Mucosa of rectum (tissue), 2 donors: ENCODE measurements around the gene RIN3.

Experiments used
- H3K27ac ChIP-seq, 2 donors: one replicate each; pipeline ENCODE4 v1.7.0; 2013; ENCODE audit warnings: inconsistent platforms in 2 of 2, low read depth in 2 of 2, low read length in 2 of 2
- H3K27me3 ChIP-seq, 2 donors: one replicate each; pipeline ENCODE4 v1.7.0; 2013; ENCODE audit warnings: low read length in 2 of 2; ENCODE audit not compliant: control insufficient read depth in 2 of 2, insufficient read depth in 2 of 2
- H3K36me3 ChIP-seq, 2 donors: one replicate each; pipeline ENCODE4 v1.7.0; 2013; ENCODE audit warnings: low read length in 2 of 2; ENCODE audit not compliant: control insufficient read depth in 2 of 2, insufficient read depth in 2 of 2
- H3K4me1 ChIP-seq, 2 donors: one replicate each; pipeline ENCODE4 v1.7.0; 2013; ENCODE audit warnings: low read length in 2 of 2, mild to moderate bottlenecking in 1 of 2; ENCODE audit not compliant: control insufficient read depth in 2 of 2, insufficient read depth in 2 of 2
- H3K4me3 ChIP-seq, 2 donors: one replicate each; pipeline ENCODE4 v1.7.0; 2013; ENCODE audit warnings: low read length in 2 of 2
- H3K9ac ChIP-seq, 2 donors: one replicate each; pipeline ENCODE4 v1.7.0; 2013; ENCODE audit warnings: low read length in 2 of 2, low read depth in 1 of 2, mild to moderate bottlenecking in 1 of 2
- H3K9me3 ChIP-seq, 2 donors: one replicate each; pipeline ENCODE4 v1.7.0; 2013; ENCODE audit warnings: low read length in 2 of 2; ENCODE audit not compliant: control insufficient read depth in 2 of 2
- donor health status: healthy.
- donor health status: Normal muscosa, but diverticular disease.

The RIN3 gene

DNA sequence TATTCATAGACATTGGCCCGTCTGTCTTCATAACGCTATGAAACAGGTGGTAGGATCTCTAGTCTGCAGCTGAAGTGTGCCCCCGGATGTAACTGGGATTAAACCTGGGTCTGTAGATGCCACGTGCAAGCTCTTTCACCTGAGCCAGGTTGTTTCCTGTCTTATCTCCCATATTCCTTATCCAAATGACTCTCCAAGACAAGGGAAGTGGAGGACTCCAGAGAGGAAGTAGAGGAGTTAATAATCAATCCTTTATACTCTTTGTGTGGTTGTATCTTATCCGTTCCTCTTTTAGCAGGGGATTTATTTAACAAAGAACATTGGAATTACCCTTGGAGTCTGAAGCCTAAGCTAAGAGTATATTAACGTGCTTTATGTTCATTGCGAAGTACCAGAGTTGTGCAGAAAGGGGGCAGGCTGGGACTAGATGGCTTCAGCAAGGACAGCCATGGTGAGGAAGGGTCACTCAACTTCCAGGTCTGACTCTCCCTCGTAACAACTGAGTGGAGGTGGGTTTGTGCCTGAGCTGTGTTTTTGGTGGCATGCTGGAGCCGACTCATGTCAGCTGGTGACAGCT lies 82.8 kb downstream of the RIN3 start:
- Histone ChIP-seq H3K27me3 (no peaks in the 10 kb centered on the region), H3K4me1 (peaks cover 0 to 3% of the 10 kb centered on the region in 2 donors), H3K4me3 (no peak overlapping the region), H3K9me3 (no peaks in the 10 kb centered on the region), H3K9ac (no peak overlapping the region), H3K27ac (no peak overlapping the region), H3K36me3 (no peaks in the 10 kb centered on the region)

DNA sequence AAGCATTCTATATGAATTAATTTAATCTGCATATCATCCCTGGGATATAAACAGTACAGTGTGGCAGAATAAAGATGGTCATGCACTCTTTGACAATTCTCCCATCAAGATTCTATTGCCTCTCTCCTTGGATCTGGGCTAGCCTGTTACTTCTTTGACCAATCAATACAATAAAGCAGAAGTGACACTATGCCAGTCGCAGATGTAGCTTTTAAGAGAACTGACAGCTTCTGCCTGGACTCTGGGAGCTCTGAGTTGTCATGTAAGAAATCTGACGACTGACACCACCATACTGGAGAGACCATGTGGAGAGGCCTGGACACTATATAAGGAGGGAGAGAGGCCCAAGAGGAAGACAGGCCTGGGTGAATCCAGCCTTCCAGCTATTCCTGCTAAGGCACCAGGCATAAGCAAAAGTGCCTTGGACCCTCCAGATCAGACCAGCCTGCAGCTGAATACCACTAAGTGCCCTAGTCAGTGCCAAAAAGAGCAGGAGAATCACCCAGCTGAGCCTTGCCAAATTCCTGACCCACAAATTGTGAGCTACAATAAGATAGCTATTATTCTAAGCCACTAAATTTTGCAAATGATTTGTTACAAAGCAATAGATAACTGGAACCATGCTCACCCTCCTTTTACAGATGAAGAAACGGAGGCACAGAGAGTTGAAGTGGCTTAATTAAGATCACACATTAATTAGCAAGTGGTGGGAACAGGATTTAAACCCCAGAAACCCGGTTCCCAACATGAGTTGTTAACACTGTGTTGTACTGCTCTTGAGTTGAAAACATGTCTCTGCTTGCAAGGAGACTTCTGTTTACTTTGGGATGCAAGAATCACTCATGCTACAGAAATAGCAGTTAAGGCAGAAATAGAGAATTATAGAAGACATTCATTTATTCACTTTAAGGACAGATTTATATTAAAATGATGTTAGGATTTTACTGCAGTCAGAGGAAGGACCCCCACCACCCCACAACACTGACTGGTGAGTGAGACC lies 84.6 kb downstream of the RIN3 start:
- Histone ChIP-seq H3K27me3 (no peaks in the 10 kb centered on the region), H3K4me1 (peaks cover 0 to 3% of the 10 kb centered on the region in 2 donors), H3K9me3 (no peaks in the 10 kb centered on the region), H3K4me3 (no peak overlapping the region), H3K36me3 (no peaks in the 10 kb centered on the region), H3K27ac (no peak overlapping the region), H3K9ac (no peak overlapping the region)

DNA sequence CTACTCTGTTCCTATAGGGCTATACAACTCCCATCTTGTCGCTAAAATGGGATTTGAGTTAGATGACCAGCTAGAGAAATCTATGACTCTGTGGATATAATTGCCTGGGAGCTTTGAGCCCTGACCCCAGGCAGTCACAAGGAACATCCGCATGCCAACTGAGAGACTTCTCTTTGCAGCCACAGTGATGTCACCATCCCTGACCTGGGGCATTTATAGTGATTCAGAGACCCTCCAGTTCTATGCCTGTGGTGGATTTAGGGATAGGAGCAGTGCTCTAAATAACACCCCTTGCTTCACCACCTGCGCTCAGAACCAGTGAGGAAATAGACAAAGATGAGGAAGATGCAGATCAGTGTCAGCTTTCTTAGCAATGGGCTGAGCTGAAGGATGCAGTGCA lies 86.2 kb downstream of the RIN3 start:
- H3K36me3 ChIP-seq = no peaks in the 10 kb centered on the region
- H3K27me3 ChIP-seq = no peaks in the 10 kb centered on the region
- H3K4me3 ChIP-seq = no peak overlapping the region
- H3K9me3 ChIP-seq = no peaks in the 10 kb centered on the region
- no peak overlapping the region for H3K27ac ChIP-seq
- H3K4me1 ChIP-seq = peaks cover 0 to 3% of the 10 kb centered on the region in 2 donors
- H3K9ac ChIP-seq = no peak overlapping the region

DNA sequence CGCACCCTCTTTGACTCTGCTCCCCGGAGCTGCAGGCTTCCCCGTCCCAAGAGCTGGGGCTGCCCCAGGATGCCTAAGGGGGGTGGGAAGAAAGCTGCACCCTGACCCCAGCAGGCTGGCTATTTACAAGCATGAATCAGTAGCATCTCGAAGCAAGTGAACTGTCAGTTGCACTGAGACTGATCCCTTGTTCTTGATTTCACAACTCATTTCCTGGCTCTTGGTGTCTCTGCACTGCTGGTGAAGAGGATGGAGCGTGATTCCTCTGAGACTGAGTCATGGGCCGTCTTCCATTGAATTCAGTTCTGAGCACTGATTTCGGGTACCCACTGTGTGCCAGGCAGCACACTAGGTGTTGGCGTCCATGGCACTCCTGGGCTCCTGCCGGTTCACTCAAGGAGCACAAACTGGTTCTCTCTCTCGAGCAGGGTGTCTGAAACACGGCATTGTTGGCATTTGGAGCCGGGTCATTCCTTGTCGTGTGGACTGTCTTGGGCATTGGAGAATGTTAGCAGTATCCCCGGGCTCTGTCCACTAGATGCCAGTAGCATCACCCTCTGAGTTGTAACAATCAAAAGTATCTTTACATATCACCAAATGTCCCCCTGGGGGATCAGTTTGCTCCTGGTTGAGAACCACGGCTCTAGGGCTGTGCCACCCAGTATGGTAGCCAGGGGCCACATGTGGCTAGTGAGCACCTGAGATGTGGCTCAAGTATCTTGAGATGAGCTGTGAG lies 86.9 kb downstream of the RIN3 start:
- Histone ChIP-seq H3K27me3 (no peaks in the 10 kb centered on the region), H3K4me3 (no peak overlapping the region), H3K9me3 (no peaks in the 10 kb centered on the region), H3K27ac (no peak overlapping the region), H3K36me3 (no peaks in the 10 kb centered on the region), H3K4me1 (peaks cover 0 to 3% of the 10 kb centered on the region in 2 donors), H3K9ac (no peak overlapping the region)

DNA sequence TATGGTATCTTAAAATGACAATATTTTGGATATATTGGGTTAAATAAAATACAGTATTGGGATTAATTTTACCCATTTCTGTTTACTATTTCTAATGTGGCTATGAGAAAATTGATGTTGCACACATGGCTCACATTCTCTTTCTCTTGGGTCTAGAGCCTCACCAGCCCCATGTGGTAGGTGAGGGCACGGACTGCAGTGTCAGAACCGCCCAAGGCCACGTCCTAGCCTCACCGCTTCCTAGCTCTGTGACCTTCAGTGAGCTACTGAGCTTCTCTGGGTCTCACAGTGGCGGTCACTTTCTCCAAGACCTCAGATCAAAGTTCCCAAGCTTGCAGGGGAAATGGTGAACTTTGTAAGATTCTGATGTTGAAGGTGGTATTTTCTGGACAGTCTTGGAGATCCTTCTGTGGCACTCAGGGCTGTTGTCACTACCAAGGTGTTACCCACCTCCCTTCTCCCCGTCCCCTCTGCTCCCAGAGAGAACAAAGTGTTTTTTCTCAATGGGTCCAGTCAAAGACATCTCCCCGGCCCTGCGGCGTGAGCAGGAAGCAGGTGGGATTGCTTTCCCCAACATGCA lies 87.6 kb downstream of the RIN3 start:
- Histone ChIP-seq H3K36me3 (no peaks in the 10 kb centered on the region), H3K9me3 (no peaks in the 10 kb centered on the region), H3K27ac (peak overlapping the region in 1 of 2 donors; percentile 25), H3K27me3 (no peaks in the 10 kb centered on the region), H3K4me1 (peaks cover 0 to 3% of the 10 kb centered on the region in 2 donors), H3K4me3 (no peak overlapping the region), H3K9ac (no peak overlapping the region)

DNA sequence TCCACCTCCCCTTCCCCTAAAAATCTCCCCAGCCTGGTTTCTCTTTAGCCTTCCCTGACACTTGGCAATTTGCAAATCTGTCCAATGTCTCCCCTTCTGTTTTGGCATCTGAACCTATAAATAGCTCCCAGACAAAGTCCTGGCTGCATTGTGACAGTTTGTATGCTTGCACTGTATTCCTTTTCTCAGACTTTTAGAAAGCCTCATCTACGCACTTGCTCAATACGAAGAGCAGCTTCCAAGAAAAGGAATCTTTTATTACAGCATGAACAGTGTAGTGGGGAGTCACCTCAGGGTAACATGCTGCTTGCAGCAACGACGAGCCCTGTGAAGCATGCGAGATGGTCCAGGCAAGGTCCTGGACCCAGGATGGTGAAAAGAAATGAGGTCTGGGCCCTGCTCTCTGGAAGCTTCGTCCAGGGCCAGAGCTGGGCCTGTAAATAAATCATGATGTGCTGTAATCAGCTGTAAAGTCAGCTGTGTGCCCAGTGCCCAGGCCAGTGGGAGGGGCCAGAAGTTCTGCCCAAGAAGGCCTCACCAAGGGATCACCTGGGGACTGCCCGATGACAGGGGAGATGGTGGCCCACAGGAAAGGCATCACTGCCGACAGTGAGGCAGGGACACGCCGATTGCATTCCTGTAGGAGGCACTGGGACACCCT lies 88.3 kb downstream of the RIN3 start:
- H3K27ac ChIP-seq = peak overlapping the region in 1 of 2 donors; percentile 53
- no peaks in the 10 kb centered on the region for H3K4me1 ChIP-seq
- H3K9ac ChIP-seq = no peak overlapping the region
- H3K9me3 ChIP-seq = no peaks in the 10 kb centered on the region
- H3K4me3 ChIP-seq = no peak overlapping the region
- no peaks in the 10 kb centered on the region for H3K27me3 ChIP-seq
- H3K36me3 ChIP-seq = no peaks in the 10 kb centered on the region

DNA sequence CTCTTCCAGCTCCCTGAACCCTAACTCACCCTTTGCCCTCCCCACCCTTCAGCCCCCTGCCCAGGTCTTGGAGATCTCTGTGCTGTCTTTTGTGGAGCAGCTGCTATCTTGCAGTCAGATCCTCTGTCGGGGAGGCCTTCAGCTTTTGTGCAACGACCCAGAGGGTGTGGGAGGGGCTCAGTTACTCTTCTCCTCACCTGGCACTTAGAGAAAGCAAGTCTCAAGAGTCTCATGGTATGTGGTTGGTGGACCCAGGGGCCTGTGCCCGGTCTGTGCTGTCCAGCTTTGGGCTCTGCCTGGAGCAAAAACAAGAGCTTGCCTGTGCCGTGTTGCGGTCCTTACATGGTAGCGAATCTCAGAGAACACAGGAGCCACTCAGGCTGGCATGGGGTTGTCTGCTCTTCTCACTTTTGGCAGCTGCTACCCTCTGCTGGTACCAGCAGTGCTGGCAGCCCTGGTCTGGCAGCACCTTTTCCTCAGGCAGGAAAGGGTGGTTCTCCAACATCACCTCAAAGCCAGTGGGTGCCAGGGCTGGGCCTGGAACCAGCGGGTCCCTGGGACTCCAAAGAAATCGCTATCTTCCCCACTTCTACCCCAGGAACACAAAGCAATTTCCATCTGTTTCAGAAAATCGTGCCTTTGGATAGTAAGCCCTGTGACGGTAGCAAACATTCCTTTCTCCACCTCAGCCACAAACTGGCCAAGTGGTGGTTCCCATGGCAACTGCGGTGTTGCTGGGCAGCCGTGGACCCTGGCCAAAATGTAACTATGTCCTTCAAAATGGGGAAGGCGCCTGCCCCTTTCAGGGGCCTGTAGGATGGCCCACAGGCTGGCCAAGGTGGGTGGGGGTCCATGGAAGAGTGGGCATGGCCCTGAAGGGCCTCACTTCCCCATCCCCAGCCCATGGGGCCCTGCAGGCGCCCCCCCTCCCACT lies 90.0 kb downstream of the RIN3 start:
- Histone ChIP-seq H3K4me1 (peaks cover 2 to 5% of the 10 kb centered on the region in 2 donors), H3K4me3 (no peak overlapping the region), H3K27ac (peak overlapping the region in 1 of 2 donors; percentile 50)

DNA sequence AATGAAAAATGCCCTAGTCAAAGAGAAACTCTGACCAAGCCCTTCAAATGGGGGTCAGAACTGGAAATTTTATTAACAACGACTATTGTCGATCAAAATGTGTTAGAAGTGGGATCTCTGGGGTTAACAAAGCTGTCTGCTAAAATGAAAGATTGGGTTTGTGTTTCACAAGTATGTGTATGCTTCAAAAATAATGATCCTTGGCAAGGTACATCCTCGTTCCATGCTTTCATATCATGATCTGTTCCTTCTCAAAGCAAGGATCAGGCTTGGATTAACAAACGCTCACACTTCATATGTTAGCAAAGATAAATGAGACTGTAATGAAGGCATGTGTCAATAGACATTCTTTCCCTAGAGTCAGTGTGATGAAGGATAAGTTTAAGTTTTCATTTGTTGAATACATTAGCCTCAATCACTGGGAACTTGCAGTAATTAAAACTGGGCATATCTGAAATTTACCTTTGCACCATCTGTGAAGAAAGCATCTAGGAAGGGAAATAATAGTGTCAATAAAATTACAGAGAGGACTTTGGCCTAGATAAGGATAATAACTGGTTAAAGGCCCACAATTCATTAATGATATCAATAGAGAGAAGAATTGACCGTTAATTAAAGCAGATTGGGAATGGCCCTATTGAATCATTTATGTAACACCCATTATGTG lies 91.8 kb downstream of the RIN3 start:
- no peaks in the 10 kb centered on the region for H3K36me3 ChIP-seq
- peaks cover 12 to 17% of the 10 kb centered on the region in 2 donors for H3K4me1 ChIP-seq
- no peak overlapping the region for H3K27ac ChIP-seq
- H3K9ac ChIP-seq = no peak overlapping the region
- no peak overlapping the region for H3K4me3 ChIP-seq
- no peaks in the 10 kb centered on the region for H3K9me3 ChIP-seq
- no peaks in the 10 kb centered on the region for H3K27me3 ChIP-seq

More for the DNA sequence above, 90.0 kb downstream of the RIN3 start:
- Histone ChIP-seq H3K9ac (no peak overlapping the region), H3K27me3 (no peaks in the 10 kb centered on the region), H3K36me3 (no peaks in the 10 kb centered on the region), H3K9me3 (no peaks in the 10 kb centered on the region)
